SW 1271 (cell line): Measurements from ENCODE around the gene COL25A1.

Source experiments
- DNase-seq, 2 experiments: peaks; one replicate each; lab custom pipeline; 2025; lab: John Stamatoyannopoulos, UW

Gene COL25A1

GRCh38 chr4:108811486-108811885 lies 491.0 kb downstream of the COL25A1 start:
- no peak for DNase-seq

- no peak for DNase-seq
These were observed 492.4 kb downstream of the COL25A1 start for GRCh38 chr4:108810087-108810486.

DNA sequence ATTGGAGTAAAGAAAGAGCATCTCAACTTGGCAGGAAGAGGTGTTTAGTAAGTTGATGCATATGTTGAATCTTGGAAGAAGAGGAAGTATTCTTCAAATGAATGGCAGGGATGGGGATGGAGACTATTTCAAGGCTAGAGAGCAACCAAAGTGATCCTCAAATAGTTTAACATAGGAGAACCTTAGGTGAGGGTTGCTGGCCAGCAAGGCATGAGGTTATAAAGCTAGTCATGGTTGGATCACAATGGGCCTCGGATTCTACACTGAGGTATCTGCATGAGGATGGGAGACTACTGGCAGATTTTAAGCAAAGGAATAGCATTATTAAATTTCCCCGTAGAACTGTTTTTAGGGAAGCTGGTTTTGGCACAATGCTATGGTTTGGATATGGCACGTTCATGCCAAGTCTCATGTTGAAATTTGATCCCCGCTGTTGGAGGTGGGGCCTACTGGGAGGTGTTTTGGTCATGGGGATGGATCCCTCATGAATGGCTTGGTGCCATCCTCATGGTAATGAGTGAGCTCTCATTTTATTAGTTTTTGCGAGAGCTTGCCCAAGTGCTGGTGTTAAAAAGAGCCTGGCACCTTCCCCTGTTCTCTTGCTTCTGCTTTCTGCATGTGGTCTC lies 497.7 kb downstream of the COL25A1 start:
- no peak for DNase-seq

GRCh38 chr4:108799306-108799705 lies 503.2 kb downstream of the COL25A1 start:
- no peak for DNase-seq

- DNase-seq = no peak
These were observed 506.3 kb downstream of the COL25A1 start for GRCh38 chr4:108796173-108796572.

DNA sequence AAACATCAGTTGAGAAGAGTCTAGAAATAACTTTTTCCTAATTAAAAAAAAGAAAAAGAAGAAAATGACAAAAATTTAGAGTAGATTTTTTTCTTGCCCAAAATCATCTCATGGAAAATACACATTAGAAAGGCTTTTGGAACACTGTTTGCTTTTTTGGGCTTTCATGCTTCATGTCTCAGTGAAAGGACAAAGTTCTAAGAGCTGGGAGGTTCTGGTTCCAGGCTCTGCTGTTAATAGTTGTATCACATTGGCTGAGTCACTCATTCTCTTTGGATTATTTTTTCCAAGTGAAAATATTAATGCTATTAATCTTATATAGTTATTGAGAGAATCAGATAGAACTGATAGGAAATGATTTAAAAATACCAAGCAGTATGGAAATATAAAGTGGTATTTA lies 506.7 kb downstream of the COL25A1 start:
- no peak for DNase-seq

- DNase-seq = no peak
These were observed 508.3 kb downstream of the COL25A1 start for GRCh38 chr4:108794136-108794535.

GRCh38 chr4:108793415-108793814 lies 509.0 kb downstream of the COL25A1 start:
- no peak for DNase-seq

DNA sequence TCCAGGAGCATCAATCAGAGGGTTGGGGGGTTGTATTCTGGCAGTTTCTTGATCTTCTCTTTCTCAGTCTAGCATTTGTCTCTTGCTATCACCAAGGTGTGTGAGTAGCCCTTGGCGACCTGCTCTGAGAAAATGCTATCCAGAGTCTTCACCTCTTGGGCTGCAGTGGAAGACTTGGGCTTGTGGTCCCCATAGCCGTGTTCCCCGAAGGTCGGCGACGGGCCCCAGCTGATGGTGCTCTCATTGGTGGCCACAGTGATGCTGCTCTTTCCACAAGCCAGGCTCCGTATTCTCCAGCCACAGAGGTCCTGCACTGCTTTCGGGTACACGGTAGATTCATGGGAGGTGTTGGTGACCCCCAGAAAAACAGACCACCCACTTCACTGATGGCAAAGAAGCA lies 513.7 kb downstream of the COL25A1 start:
- no peak for DNase-seq

- no peak for DNase-seq
These were observed 514.7 kb downstream of the COL25A1 start for GRCh38 chr4:108787724-108788123.

DNA sequence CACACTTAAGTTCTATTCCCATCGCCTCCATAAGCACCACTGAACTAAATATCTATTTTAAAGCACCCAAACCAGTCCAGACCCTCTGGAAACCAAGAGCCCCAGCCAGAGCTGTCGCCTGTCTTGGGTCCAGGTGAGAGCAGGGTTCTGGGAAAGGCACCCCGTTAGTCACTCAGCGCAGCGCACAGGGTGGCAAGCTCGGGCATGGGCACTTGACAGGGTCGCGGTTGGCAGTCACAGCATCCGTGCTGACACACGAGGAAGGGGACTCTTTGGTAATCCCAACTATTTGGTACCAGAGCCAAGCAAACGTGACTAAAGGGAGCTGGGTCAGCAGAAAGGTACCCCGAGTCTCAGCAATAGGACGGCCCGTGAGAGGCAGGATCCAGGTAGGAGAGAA lies 515.4 kb downstream of the COL25A1 start:
- DNase-seq = no peak

DNA sequence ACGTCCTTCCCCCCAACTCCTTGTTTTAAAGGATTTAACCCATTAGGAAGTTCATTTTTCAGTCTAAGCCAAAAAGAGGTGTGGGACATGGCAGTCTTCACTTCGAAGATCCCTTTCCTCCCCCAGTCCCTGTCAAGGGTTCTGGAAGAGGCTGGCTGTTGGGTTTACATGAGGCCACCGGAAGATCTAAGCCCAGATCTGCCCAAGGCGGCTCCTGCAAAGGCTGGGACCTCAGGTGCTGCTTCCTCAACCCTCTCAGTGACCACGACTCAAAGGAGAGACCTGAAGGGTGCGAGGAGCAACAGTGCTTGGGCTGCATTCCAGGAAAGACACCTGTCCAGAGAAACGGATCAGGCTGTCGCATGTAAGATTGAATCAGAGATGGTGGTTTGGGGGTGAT lies 516.1 kb downstream of the COL25A1 start:
- no peak for DNase-seq

GRCh38 chr4:108783665-108784463 lies 518.6 kb downstream of the COL25A1 start:
- DNase-seq = peak in 1 of 2 experiments; percentile 2

- DNase-seq = no peak
These were observed 522.5 kb downstream of the COL25A1 start for GRCh38 chr4:108779958-108780357.

DNA sequence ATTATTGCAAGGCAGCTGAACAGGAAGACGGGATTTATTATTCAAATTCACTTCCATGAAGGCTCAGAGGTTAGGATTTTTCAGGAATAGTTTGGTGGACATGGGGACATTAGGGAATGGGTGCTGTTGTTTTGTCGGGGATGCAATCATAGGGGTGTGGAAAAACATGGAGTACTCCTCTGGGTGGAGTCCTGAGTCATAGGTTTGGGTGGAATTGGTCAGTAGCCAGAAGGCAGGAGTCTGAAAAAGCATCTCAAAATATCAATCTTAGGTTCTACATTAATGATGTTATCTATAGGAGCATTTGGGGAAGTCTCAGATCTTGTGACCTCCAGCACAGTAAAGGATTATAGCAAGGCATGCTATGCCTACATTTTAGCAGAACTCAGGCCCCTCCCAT lies 525.1 kb downstream of the COL25A1 start:
- DNase-seq = no peak

GRCh38 chr4:108775921-108776320 lies 526.5 kb downstream of the COL25A1 start:
- no peak for DNase-seq

- DNase-seq = peak in 1 of 2 experiments; percentile 3
These were observed 527.5 kb downstream of the COL25A1 start for GRCh38 chr4:108774809-108775530.

DNA sequence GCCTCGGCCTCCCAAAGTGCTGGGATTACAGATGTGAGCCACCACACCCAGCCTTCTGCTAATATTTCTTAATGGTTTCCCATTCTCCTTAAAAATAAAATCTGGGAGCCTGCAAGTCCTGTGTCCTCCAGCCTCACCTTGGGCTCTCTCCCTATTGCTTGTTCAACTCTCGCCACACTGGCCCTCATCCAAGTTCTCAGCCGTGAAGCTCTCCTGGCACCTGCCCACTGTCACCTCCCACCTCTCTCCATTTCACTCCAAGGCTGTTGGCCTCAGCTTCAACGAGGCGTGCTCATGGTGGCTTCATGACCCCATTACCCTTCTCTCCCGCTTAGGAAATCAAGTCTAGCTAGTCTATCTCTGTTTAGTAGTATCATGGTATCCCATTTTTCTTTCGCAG lies 530.1 kb downstream of the COL25A1 start:
- DNase-seq = no peak

DNA sequence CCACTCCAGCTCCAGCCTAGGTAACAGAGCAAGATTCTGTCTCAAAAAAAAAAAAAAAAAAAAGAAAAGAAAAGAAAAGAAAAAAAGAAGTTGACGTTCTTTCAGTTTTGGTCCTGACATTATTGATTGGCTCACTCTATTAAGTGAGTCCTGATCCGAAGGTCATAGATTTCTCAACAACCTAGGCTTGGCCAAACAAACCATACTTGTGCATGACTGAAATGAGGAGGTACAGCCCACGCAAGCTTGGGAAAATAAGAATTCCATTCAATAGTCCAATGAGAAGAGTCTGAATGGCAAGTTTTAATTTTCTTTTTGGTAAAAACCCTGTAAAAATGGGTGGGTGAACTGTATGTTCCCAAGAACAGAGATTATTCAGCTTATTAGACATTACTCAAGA lies 536.4 kb downstream of the COL25A1 start:
- DNase-seq = no peak

DNA sequence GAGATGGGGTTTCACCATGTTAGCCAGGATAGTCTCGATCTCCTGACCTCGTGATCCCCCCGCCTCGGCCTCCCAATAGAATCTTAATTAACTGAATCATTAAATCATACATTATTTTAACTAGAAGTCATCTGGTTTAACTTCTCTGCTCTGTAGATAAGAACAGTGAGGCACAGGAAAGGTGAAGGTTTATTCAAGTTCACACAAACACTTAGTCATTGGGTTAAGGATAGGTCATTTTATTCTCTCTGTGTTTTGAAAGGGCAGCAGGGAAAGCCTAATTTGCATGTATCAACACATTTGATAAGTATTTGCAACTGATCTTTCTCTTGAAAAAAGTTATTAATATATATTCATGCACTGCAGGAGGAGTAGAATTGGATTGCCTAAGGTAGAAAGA lies 538.5 kb downstream of the COL25A1 start:
- no peak for DNase-seq

- no peak for DNase-seq
These were observed 539.2 kb downstream of the COL25A1 start for GRCh38 chr4:108763226-108763593.

- DNase-seq = no peak
These were observed 539.8 kb downstream of the COL25A1 start, which contains the start of gene ETNPPL for GRCh38 chr4:108762559-108763225. ETNPPL (minus strand) TSS chr4:108763053; CDS start chr4:108762898, 155 bp downstream.
